GM12878 (cell line): Measurements from ENCODE around the gene SIRT5. TPM values are rescaled to one million over a fixed set of nuclear protein-coding genes. Genes with fewer than 3 reads are reported as not detected.

ENCODE experiments used
- ATAC-seq: fragments of 200-7000 bp; cut with Tn5 transposase; 3 replicates; pipeline ENCODE4 v1.9.1; 2020; ENCODE audit warnings: mild to moderate bottlenecking, moderate library complexity
- BruUV-seq: library from RNA; stranded (reverse); fragments of 400-500 nt; replicated peaks from 2 replicates; lab custom pipeline; 2021; lab: Mats Ljungman, UMichigan
- CTCF ChIA-PET: fragments of 300-600 bp; sonication (Branson Sonifier 250); formaldehyde crosslinking; extraction: SDS; loops from one replicate; lab custom pipeline; 2021; ENCODE audit warnings: inconsistent platforms; lab: Yijun Ruan, JAX
- POLR2A ChIA-PET: fragments of 350-600 bp; formaldehyde crosslinking; extraction: SDS; loops from one replicate; lab custom pipeline; 2021; ENCODE audit warnings: inconsistent platforms; lab: Charles Lee
- RAD21 ChIA-PET: fragments of 300-600 bp; sonication (Branson Sonifier 250); formaldehyde crosslinking; loops from one replicate; lab custom pipeline; 2023; ENCODE audit warnings: antibody characterized with exemption; ENCODE audit not compliant: unreplicated experiment; lab: Charles Lee
- SMC1A ChIA-PET: fragments of 300-600 bp; sonication (Branson Sonifier 250); formaldehyde crosslinking; loops from one replicate; lab custom pipeline; 2023; ENCODE audit not compliant: unreplicated experiment, uncharacterized antibody; lab: Charles Lee
- DNase-seq: peaks from one replicate; pipeline ENCODE4 v3.0.0-alpha.2; 2011; ENCODE audit warnings: low read depth, low spot score
- FAIRE-seq: peaks from 3 replicates; lab custom pipeline; 2011; peaks lifted over from hg19 to GRCh38; lab: Jason Lieb, UNC
- H2AFZ ChIP-seq: 2 replicates; pipeline ENCODE4 v1.6.0; 2011; ENCODE audit warnings: low read depth, low read length, control low read depth; ENCODE audit not compliant: control insufficient read depth
- H3K27ac ChIP-seq: 2 replicates; pipeline ENCODE4 v1.5.1; 2011; ENCODE audit warnings: control low read depth; ENCODE audit not compliant: control insufficient read depth, insufficient read depth
- H3K27me3 ChIP-seq, 2 experiments: replicated peaks in 1 of 2; 2 replicates each; pipeline versions ENCODE4 v1.6.0 to v1.6.1; 2011; ENCODE audit warnings: low read length in 1 of 2; ENCODE audit not compliant: control insufficient read depth in 2 of 2, insufficient read depth in 2 of 2
- H3K36me3 ChIP-seq, 2 experiments: 2 replicates each; pipeline ENCODE4 v1.5.1; 2011; ENCODE audit warnings: low read length in 1 of 2; ENCODE audit not compliant: control insufficient read depth in 2 of 2, insufficient read depth in 2 of 2
- H3K4me1 ChIP-seq: 2 replicates; pipeline ENCODE4 v1.6.1; 2011; ENCODE audit warnings: mild to moderate bottlenecking, low read length, moderate library complexity, mixed read lengths; ENCODE audit not compliant: control insufficient read depth, insufficient read depth
- H3K4me2 ChIP-seq: 2 replicates; pipeline ENCODE4 v1.6.0; 2011; ENCODE audit warnings: control low read depth; ENCODE audit not compliant: control insufficient read depth, insufficient read depth
- H3K4me3 ChIP-seq: fragments of 200-600 bp; sonication (generic); 2 replicates; pipeline ENCODE4 v1.5.1; 2016
- H3K79me2 ChIP-seq: 2 replicates; pipeline ENCODE4 v1.6.0; 2011; ENCODE audit warnings: low read length; ENCODE audit not compliant: control insufficient read depth, insufficient read depth
- H3K9ac ChIP-seq: 2 replicates; pipeline ENCODE4 v1.8.0; 2011; ENCODE audit warnings: low read length, control low read depth, mixed read lengths; ENCODE audit not compliant: control insufficient read depth, insufficient read depth
- H3K9me3 ChIP-seq: replicated peaks from 3 replicates; pipeline ENCODE4 v1.5.1; 2011; ENCODE audit warnings: mild to moderate bottlenecking, low read length; ENCODE audit not compliant: control insufficient read depth, insufficient read depth
- H4K20me1 ChIP-seq: 2 replicates; pipeline ENCODE4 v1.6.0; 2011; ENCODE audit not compliant: control insufficient read depth, insufficient read depth
- JUNB ChIP-seq: IDR thresholded peaks from 2 replicates; pipeline ENCODE4 v1.6.1; 2016; ENCODE audit warnings: antibody characterized with exemption, mild to moderate bottlenecking
- NRF1 ChIP-seq: conservative IDR thresholded peaks from 2 replicates; pipeline ENCODE4 v1.6.1; 2011; ENCODE audit warnings: mild to moderate bottlenecking, low read depth, low read length, improper control_type of control experiment
- RBBP5 ChIP-seq: fragments of 200-600 bp; sonication (generic); conservative IDR thresholded peaks from 2 replicates; pipeline ENCODE4 v1.6.1; 2016
- RCOR1 ChIP-seq: conservative IDR thresholded peaks from 2 replicates; pipeline ENCODE4 v1.6.1; 2012; ENCODE audit warnings: low read depth, low read length, improper control_type of control experiment
- RELB ChIP-seq: fragments of 450-650 bp; IDR thresholded peaks from 2 replicates; pipeline ENCODE4 v1.6.1; 2017; ENCODE audit warnings: low read depth, mild to moderate bottlenecking, moderate library complexity
- TCF12 ChIP-seq: IDR thresholded peaks from 2 replicates; pipeline ENCODE4 v1.6.1; 2011; ENCODE audit warnings: low read depth, mild to moderate bottlenecking, low read length
- WRNIP1 ChIP-seq: IDR thresholded peaks from 2 replicates; pipeline ENCODE4 v1.6.1; 2011; ENCODE audit warnings: low read depth, low read length, improper control_type of control experiment, borderline replicate concordance
- ZNF384 ChIP-seq: IDR thresholded peaks from 2 replicates; pipeline ENCODE4 v1.6.1; 2012; ENCODE audit warnings: low read depth, mild to moderate bottlenecking, low read length, improper control_type of control experiment, borderline replicate concordance
- WGBS: methylation state at CpG from one replicate; pipeline ENCODE4 v1.1.6; 2016; ENCODE audit warnings: low lambda C conversion rate; ENCODE audit not compliant: insufficient replicate concordance, insufficient coverage; ENCODE audit errors: missing lambda C conversion rate; 5-methylcytosine and 5-hydroxymethylcytosine counted together
- in situ Hi-C: fragments of 300-500 bp; cut with MboI; formaldehyde crosslinking; loops from 9 replicates; pipeline ENCODE4 v1.14.3; 2018; ENCODE audit warnings: mixed read lengths
- intact Hi-C: fragments of 100-400 bp; cut with micrococcal nuclease; formaldehyde crosslinking; loops from one replicate; pipeline ENCODE4 v1.14.2; 2022; ENCODE audit not compliant: unreplicated experiment
- polyA plus RNA-seq, 11 experiments: library from polyadenylated mRNA; depleted of rRNA in 4 of 11; unstranded in 6 of 11; stranded (reverse) in 5 of 11; fragments of >200 nt; fragmentation: Nextera tagmentation in 4 of 11; fragmentation: Illumina TruSeq in 1 of 11; extraction: Ambion mirVana in 4 of 11; extraction: Trizol in 1 of 11; gene quantifications; 1 replicate in 1 of 11; 2 replicates in 10 of 11; pipeline versions ENCODE4 v1.2.1 to v1.2.3, GENCODE V29; 2011 to 2016; ENCODE audit warnings: inconsistent platforms in 2 of 11, missing spikeins in 2 of 11, low read depth in 1 of 11
- total RNA-seq, 4 experiments: library from RNA; depleted of rRNA in 3 of 4; stranded (reverse); fragments of >200 nt in 3 of 4; fragmentation: Illumina TruSeq in 1 of 4; extraction: Trizol in 1 of 4; gene quantifications; 2 replicates each; pipeline versions ENCODE4 v1.2.1 to v1.2.3, GENCODE V29; 2013 to 2021
- TF ChIP-seq, protein P1 (sequence below): IDR thresholded peaks from 2 replicates; pipeline ENCODE4 v1.6.1; 2012; ENCODE audit warnings: mild to moderate bottlenecking, low read depth, low read length

Gene SIRT5
- total and polyA plus RNA-seq, 10 of the 15 experiments (the other 5 are each of a cell fraction or from before 2014, with no cell fraction given): 1.7 to 12.4 (median 10.0) TPM

- TF ChIP-seq, protein P1, sequence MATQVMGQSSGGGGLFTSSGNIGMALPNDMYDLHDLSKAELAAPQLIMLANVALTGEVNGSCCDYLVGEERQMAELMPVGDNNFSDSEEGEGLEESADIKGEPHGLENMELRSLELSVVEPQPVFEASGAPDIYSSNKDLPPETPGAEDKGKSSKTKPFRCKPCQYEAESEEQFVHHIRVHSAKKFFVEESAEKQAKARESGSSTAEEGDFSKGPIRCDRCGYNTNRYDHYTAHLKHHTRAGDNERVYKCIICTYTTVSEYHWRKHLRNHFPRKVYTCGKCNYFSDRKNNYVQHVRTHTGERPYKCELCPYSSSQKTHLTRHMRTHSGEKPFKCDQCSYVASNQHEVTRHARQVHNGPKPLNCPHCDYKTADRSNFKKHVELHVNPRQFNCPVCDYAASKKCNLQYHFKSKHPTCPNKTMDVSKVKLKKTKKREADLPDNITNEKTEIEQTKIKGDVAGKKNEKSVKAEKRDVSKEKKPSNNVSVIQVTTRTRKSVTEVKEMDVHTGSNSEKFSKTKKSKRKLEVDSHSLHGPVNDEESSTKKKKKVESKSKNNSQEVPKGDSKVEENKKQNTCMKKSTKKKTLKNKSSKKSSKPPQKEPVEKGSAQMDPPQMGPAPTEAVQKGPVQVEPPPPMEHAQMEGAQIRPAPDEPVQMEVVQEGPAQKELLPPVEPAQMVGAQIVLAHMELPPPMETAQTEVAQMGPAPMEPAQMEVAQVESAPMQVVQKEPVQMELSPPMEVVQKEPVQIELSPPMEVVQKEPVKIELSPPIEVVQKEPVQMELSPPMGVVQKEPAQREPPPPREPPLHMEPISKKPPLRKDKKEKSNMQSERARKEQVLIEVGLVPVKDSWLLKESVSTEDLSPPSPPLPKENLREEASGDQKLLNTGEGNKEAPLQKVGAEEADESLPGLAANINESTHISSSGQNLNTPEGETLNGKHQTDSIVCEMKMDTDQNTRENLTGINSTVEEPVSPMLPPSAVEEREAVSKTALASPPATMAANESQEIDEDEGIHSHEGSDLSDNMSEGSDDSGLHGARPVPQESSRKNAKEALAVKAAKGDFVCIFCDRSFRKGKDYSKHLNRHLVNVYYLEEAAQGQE: no peak
Measured at GRCh38 chr6:13635948-13636658, 61.7 kb downstream of the SIRT5 start (continued).

GRCh38 chr6:13638014-13638413 is 63.6 kb downstream of the SIRT5 start:
- H3K79me2 ChIP-seq: no peaks in the 10 kb centered on the region
- no peak for FAIRE-seq
- no TSS peak for BruUV-seq
- H3K9ac ChIP-seq: no peak overlapping the region
- SMC1A ChIA-PET: no interaction called here
- no peaks in the 10 kb centered on the region for H4K20me1 ChIP-seq
- no peak overlapping the region for H3K4me3 ChIP-seq
- intact Hi-C loops (no loop called here), in situ Hi-C loops (no loop called here)
- POLR2A ChIA-PET: no interaction called here
- no peaks in the 10 kb centered on the region for H3K9me3 ChIP-seq
- no peaks in the 10 kb centered on the region for H3K4me1 ChIP-seq
- RAD21 ChIA-PET: no interaction called here
- no peak for ATAC-seq
- WGBS: 96% methylated on average over 1 of the region's 1 CpG
- CTCF ChIA-PET: interaction anchor here (1.1 kb wide), 1 partner anchor 13 kb away, joined by 3 read pairs; no protein-coding TSS in a partner anchor
- no peak overlapping the region for H3K27ac ChIP-seq
- H2AFZ ChIP-seq: no peak overlapping the region
- TF ChIP-seq RELB (no peak), NRF1 (no peak), JUNB (no peak), RCOR1 (no peak), WRNIP1 (no peak), ZNF384 (no peak), RBBP5 (no peak), TCF12 (no peak)
- H3K27me3 ChIP-seq: no peaks in the 10 kb centered on the region
- no peak for DNase-seq
- H3K4me2 ChIP-seq: no peak overlapping the region
- H3K36me3 ChIP-seq: peaks cover 0 to 6% of the 10 kb centered on the region in 2 experiments; a peak in 2 of 4 replicates
